NCI-H1048 (cell line): ENCODE results near the gene MDM1.
A peak's percentile ranks its signal among the peaks of the same experiment; 100 is the strongest.

Experiments used
- DNase-seq: peaks from one replicate; lab custom pipeline; 2025; lab: John Stamatoyannopoulos, UW

The MDM1 gene, protein sequence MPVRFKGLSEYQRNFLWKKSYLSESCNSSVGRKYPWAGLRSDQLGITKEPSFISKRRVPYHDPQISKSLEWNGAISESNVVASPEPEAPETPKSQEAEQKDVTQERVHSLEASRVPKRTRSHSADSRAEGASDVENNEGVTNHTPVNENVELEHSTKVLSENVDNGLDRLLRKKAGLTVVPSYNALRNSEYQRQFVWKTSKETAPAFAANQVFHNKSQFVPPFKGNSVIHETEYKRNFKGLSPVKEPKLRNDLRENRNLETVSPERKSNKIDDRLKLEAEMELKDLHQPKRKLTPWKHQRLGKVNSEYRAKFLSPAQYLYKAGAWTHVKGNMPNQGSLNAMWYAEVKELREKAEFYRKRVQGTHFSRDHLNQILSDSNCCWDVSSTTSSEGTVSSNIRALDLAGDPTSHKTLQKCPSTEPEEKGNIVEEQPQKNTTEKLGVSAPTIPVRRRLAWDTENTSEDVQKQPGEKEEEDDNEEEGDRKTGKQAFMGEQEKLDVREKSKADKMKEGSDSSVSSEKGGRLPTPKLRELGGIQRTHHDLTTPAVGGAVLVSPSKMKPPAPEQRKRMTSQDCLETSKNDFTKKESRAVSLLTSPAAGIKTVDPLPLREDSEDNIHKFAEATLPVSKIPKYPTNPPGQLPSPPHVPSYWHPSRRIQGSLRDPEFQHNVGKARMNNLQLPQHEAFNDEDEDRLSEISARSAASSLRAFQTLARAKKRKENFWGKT

GRCh38 chr12:68331869-68332727 lies at the start of gene MDM1:
TSS of gene MDM1 (minus strand) at chr12:68332362. CDS start at chr12:68332245, 117 bp downstream.
- peak; percentile 99 for DNase-seq

DNA sequence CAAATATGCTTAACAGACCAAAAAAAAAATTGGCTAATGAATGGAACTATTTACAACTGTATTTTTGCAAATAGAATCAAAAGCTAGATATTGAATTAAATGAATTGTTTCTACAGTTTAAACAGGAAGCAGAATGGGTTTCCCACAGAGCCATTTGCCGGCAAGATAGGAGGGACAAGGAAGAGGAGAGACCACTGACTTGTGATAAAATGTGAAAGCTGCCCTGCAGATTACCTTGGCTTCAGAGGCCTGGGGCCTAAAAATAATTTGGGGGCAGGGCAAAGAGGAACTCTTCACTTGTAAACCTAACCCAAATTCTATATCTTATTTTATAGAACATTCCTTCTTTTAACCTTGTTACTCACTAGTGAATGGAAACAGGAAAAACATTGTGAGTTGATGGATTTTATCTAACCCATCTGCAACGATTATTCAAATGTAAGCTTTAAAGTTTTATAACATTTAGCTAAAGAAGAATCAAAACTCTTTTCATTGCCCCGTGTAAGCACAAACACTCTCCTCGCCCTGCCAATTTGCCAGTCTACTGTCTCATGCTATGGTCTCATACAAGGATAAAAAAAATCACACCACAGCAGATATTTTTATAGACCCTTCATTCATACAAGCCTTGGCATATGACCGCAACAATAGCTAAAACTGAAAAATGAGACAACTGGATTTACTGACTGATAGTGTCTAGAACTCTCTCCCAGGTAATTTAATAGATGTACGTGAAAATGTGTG lies 49.5 kb upstream of the MDM1 start:
- DNase-seq, result no peak

- no peak for DNase-seq
Observed at GRCh38 chr12:68378872-68379606, 46.9 kb upstream of the MDM1 start.

- DNase-seq, result no peak
Observed at GRCh38 chr12:68377881-68378280, 45.7 kb upstream of the MDM1 start.

GRCh38 chr12:68376901-68377300 lies 44.7 kb upstream of the MDM1 start:
- no peak for DNase-seq

GRCh38 chr12:68375756-68376695 lies 43.9 kb upstream of the MDM1 start:
- DNase-seq, result no peak

GRCh38 chr12:68374307-68374982 lies 42.3 kb upstream of the MDM1 start:
- no peak for DNase-seq

DNA sequence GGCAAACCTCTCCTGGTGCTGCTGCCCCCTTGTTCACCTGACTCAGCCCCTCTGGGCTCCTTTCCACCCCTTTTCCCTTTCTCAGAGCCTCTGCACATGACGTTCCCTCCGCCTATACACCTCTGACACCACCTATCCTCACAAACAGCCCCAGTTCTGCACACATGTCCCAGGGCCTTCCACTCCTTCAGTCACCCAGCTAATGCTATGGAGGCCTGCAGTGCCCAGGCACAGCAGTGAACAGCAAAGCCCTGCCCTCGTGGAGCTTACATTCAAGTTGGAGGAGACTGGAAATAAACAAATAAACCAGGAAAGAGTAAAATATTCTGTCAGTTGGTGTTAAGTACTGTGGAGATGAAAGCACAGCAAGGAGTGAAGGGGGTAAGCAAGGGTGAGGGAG lies 38.5 kb upstream of the MDM1 start:
- no peak for DNase-seq

GRCh38 chr12:68370006-68370590 lies 37.9 kb upstream of the MDM1 start:
- DNase-seq, result no peak

DNA sequence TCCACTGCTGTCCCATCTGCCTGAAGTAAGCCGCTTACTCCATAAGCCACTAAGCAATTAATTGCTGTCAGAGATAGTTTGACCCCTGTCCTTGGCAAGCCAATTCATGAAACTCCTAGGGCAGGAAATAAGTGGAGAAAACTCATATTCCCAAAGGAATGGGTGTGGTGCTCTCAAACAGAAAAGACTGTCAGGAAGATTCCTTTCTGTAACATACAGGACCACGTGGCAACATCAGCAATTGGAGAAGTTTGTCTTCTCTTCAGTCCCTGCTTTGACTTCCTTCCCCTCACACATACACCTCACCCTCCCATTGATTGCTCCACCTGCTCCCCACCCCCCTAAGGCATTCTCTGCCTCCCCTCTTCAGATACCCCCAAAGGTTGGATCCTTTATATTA lies 36.2 kb upstream of the MDM1 start:
- no peak for DNase-seq

- no peak for DNase-seq
Observed at GRCh38 chr12:68367903-68368302, 35.7 kb upstream of the MDM1 start.

- no peak for DNase-seq
Observed at GRCh38 chr12:68367116-68367515, 35.0 kb upstream of the MDM1 start.

DNA sequence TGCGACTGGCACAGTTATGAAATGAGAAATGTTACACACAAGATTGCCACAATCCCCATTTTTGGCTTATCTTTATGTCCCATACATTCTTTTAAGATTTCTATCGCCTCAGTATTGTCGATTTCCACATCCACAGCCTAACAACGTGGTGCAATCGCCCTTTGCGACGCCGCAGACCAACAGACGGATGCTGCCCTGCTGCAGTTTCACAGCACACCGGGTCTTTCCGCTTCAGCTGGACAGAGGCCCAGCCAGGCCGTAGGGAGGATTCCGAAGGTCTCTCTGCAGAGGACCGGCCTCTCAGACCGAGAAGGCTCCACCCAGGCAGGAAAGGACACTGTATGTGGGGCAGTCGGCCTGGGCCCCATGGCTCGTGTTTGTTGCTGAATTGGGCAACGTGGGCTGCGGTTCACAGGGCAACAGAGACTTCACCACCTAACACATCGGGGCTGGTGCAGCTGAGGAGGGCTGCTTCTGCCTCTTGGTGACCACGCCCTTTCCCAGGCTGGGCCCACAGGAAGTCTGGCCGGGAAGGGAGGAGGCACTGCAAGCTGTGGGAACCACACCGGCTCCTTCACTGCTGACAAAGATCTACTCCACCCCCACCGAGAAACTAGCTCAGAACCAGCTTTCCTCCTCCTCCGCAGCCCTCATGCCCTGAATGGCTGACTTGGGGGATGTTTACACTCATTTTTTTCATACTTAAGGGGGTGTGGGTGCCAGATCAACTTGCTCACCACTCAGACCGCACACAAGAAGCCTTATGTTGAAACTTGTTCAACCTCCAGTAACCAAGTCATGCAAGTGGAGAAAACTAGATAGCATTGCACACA lies 32.9 kb upstream of the MDM1 start:
- no peak for DNase-seq

- no peak for DNase-seq
Observed at GRCh38 chr12:68364328-68364727, 32.2 kb upstream of the MDM1 start.

- no peak for DNase-seq
Observed at GRCh38 chr12:68361953-68362352, 29.8 kb upstream of the MDM1 start.

DNA sequence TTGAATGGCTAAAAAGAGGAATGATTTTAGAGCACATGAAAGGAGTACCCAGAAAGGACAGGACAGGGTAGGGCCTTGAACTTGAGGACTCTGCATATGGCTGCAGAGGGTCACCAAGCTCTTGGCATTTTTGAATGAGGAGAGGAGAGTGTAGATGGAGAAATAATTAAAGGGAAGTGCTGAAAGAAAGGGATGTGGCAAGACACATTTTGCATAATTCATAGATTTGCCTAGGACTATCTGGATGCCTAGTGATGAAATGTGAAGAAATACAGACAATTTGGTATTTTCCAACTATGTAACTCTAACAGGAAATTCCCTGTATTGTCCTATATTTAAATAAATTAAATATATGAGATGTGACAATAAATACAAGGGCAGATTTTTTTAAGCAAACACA lies 27.5 kb upstream of the MDM1 start:
- no peak for DNase-seq

DNA sequence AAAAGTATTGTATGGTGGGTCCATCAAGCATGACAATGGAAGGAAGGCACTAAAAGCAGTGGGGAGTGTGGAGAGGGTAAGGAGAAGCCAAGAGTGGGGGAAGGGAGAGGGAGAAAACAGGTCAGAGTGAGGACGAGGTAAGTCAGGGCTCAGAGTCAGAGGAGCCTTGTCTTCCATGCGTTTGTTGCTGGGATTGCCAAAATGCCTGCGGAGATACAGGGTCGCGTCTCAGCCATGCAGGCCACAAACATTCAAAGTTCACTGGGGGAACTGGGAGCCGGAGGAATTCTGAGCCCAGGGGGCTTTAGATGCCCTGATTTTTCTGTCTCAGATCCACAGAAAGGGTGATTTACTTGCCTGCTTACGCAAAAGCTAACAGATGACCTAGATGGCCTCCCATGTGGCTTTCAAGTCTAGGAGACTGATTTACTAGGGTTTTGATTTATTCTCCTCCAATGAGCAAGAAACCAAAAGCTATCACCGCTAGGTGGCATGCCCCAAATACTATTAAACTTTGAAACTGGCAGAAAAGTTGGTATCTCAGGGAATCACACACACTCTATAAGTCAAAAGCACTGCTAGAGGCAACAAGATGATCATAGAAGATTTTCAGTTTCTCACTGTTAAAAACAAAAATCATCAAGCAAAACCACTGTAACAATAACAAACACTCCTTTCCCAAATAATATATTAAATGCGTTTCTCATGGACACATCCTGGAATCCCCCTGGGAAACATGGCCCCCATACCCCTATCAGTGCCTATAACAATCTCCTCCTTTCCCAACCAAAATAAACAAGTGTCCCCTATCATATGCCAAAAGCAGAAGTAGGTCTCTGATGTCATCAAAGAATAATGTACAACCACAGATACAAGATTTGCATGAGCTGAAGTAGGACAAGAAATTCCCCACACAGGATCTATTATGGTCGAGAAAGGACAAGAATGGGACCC lies 26.6 kb upstream of the MDM1 start:
- DNase-seq, result no peak
